ENCODE results near the gene NOP58.
"Not testable (repeated sequence)": the region's sequence is repeated elsewhere in the genome, so short reads cannot be mapped to it uniquely, and the experiment has no call there.

NOP58 gene

GRCh38 chr2:202311823-202312388 is 46.3 kb downstream of the NOP58 start:
- DNase-seq = no peak

DNA sequence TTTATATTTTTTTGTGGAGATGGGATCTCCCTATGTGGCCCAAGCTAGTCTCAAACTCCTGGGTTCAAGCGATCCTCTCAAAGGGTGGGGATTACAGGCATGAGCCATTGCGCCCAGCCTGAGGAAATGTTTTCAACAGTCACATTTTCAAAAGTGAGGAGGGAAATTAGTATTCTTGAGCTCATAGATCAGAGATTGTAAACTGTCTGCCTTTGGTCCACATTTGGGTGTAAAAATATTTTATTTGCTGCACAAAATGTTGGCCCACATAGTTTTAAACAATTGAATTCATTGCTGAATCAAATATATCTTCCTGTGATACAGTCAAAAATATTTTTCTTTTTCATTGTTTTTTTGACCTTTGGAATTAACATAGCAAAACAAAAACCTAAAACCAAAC is 48.6 kb downstream of the NOP58 start:
- no peak for DNase-seq

DNA sequence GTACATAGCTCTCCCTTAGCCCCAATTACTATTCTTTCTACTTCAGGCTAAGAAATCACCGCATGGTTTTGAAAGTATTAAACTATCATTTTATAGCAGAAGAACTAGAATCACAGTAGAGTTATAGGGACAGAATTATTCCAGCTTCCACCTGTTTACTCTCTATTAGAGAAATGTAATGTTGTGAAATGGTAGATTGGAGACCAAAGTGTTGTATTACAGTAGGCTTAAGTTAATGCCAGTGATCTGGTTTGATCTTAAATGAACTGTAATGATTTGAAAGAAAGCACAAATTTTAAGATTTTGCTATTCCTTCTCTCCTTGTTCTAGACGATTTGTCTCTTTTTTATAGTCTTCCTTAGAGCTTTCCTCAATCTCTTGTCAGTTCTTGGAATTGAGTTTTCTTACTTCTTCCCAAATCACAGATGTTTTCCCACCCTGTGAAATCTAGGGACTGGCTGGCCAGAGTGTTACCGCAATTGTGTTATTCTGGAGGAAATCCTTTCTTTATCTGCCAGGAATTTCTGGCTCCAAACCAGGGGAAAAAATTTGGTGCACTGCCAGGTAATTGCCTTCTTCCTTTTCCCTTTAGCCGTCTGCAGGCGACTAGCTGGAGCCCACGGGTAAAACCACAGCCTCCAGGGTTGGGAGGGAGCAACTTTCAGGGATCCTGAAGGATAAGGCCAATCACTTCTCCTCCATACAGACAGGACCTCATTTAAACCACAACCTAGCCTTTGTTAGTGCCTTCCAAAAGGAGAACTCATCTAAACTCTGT is 51.7 kb downstream of the NOP58 start:
- DNase-seq = no peak

- not testable (repeated sequence) for DNase-seq
Measured at GRCh38 chr2:202320362-202320761, 54.8 kb downstream of the NOP58 start.

DNA sequence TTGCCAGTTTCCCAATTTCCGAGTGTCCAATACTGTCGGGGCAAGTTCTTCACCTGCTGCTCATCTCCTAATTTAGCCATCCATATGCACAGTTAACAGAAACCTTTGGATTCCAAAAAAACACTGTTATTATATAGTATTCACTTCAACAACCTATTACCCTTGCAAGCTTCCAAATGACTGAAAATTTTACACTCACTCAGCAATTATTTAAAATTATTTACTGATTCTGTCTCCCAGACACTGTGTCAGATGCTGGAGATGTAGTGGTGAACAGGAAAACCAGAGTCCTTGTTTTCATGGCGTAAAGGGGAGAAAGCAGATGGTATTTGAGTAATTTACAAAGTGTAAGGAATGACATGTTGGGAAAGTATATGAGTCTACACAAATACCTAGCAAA is 56.9 kb downstream of the NOP58 start:
- DNase-seq = no peak

GRCh38 chr2:202327858-202328257 is 62.3 kb downstream of the NOP58 start:
- DNase-seq = no peak

DNA sequence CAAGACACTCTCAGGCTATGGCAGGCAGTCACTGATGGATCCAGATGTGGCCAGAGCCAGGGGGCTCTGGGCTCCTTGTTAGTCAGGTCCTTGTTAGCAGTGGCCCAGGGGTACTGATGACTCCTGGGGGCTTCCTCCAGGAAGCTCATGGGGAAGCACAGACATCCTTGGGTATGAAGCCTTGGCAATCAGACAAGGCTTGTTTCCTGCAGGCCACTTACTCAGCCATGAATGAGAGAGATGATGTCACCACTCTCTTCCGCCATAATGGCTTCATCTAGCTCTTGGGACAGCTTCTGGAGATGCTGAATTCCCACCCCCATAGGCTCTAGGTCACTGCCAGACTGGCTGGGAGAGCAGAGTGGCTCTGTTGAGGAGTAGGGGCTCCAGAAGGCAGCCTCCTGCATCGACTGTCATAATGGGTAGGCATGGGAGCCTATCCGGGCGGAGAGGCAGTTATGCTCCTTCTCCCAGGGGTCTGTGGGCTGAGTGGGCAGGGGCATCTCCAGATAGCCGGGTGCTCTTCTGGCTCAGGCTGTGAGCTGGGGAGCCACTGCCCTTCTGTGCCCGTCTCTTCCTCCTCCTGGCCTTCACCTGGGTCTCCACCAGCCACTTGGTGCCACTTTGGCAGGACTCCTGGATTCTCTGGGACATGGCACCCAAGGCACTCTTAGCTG is 70.4 kb downstream of the NOP58 start:
- DNase-seq = no peak

DNA sequence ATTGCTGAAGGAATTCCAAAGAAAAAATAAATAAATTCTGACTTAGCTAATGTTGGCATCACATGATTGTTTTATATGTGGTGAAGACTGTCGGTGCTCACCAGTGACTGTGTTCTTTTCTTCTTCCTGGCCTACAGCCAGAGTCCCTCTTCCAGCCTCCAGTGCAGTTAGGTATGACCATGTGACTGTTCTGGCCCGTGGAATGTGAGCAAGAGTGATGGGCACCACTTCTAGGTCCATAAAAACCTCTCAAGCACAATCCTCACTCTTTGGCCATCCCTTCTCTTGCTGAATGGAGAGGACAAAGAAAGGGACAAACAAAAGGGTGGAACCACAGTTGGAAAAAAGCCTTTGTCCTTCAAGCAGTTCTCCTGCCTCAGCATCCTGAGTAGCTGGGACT is 71.6 kb downstream of the NOP58 start:
- DNase-seq = no peak

DNA sequence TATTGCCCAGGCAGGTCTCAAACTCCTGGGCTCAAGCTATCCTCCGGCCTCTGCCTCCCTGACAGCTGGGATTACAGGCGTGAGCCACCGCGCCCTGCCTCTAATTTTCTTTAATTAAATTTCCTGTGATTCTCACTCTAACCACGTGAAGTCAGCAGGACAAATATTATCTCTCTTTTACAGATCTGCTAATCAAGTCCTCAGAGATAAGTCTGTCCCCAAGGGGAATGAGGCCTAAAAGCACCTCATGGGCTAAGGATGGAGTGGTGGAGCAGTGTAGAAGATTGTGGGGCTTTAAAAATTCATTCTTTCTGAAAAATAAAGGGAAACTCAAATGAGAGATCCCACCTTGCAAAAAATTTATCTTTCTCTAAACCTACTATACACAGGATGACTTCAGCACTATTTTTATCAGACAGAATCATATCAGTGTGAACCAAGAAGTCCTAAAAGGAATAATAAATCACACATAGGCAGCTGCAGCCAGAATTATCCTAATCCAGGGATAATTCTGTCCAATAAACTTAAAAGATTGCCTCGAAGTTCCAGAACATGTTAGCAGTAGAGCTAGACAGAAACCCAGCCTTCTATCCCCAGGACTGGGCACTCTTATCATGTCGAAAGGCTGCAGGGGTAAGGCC is 72.3 kb downstream of the NOP58 start:
- no peak for DNase-seq

- no peak for DNase-seq
Measured at GRCh38 chr2:202339071-202339870, 73.7 kb downstream of the NOP58 start.

DNA sequence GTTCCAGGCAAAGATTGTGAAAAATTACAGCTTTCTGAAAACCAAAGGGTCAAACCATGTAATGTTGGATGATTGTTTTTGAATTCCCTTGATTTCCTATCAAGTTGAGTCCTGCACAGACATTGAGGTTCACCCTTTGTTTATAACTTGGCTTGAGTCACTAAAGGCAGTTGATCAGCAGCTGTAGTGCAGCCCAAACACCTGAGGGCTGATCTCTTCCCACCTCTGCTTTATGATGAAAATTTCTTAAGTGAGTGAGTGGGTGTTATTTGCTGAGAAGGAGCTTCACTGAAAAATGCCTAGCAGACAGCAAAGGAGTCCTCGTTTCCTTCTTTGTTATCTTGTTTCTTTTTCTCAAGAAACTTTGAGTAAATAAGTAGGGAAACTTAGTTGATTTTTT is 78.6 kb downstream of the NOP58 start:
- DNase-seq = no peak

DNA sequence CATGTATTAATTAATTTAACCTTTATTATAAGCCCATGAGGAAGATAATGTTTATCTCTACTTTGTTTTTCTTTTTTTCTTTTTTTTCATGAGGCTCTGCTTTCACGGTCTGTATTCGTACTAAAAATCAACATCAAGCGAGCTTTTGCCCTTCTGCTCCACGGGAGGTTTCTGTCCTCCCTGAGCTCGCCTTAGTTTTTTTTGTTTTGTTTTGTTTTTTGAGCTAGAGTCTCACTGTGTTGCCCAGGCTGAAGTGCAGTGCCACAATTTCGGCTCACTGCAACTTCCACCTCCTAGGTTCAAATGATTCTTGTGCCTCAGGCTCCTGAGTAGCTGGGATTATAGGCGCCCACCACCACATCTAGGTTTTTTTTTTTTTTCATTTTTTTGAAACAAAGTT is 80.6 kb downstream of the NOP58 start:
- no peak for DNase-seq

All from NCI-H2081 treated with DMSO at 0.1 percent for 48 hours (cell line).